Stimulated activated naive CD8-positive, alpha-beta T cell treated with anti-CD3 and anti-CD28 coated beads, Interleukin-15, Interleukin-2, amounts not matched to agents 100 ng/mL and 50 ng/mL, for 24 hours (primary cell): ENCODE measurements around the gene MEGF11.

ENCODE experiments used
- H3K27ac Mint-ChIP-seq: one replicate; pipeline ENCODE4 v1.8.0; 2021; ENCODE audit warnings: mild to moderate bottlenecking, mixed read lengths
- H3K27me3 Mint-ChIP-seq: one replicate; pipeline ENCODE4 v1.8.0; 2021; ENCODE audit warnings: mixed read lengths
- H3K36me3 Mint-ChIP-seq: one replicate; pipeline ENCODE4 v1.8.0; 2021; ENCODE audit warnings: low read depth, mixed read lengths
- H3K4me1 Mint-ChIP-seq: one replicate; pipeline ENCODE4 v1.8.0; 2021; ENCODE audit warnings: low read depth, mixed read lengths
- H3K4me3 Mint-ChIP-seq: one replicate; pipeline ENCODE4 v1.8.0; 2021; ENCODE audit warnings: mild to moderate bottlenecking, mixed read lengths
- H3K9me3 Mint-ChIP-seq: one replicate; pipeline ENCODE4 v1.8.0; 2021; ENCODE audit warnings: mixed read lengths

MEGF11 gene

DNA sequence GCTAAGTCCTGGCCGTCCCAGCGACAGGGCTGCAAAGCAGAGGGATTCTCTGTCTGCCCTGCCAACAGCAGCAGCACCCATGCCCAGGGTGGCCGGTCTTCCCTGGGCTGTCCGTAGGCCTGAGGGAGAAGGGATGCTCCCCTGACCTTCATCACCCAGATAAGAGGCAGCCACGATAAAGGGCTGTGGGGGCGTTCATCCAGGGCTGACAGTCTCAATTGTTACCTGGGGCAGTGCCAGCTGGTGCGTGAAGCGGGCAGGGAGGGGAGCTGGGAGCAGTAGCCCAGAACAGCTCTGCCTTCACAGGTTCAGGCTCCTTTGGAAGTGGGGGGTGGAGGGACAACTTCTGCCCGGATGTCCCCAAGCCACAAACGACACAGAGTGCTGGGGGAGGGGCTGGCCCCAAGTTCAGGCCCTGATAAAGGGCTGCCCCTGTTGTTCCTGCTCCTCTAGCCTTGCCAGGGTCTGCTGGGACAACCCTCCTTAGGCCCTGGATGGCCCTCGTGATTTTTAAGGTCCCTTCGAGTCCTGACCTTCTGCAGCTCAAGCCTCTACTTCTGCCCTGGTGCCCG is 289.6 kb downstream of the MEGF11 start:
- no peak overlapping the region for H3K4me3 Mint-ChIP-seq
- no peaks in the 10 kb centered on the region for H3K4me1 Mint-ChIP-seq
- peaks cover 16% of the 10 kb centered on the region for H3K27me3 Mint-ChIP-seq
- no peak overlapping the region for H3K27ac Mint-ChIP-seq
- no peaks in the 10 kb centered on the region for H3K36me3 Mint-ChIP-seq
- no peaks in the 10 kb centered on the region for H3K9me3 Mint-ChIP-seq

- H3K4me1 Mint-ChIP-seq, result no peaks in the 10 kb centered on the region
- H3K9me3 Mint-ChIP-seq, result no peaks in the 10 kb centered on the region
- no peaks in the 10 kb centered on the region for H3K36me3 Mint-ChIP-seq
- H3K27ac Mint-ChIP-seq, result no peak overlapping the region
- H3K4me3 Mint-ChIP-seq, result no peak overlapping the region
- peaks cover 16% of the 10 kb centered on the region for H3K27me3 Mint-ChIP-seq
Observed at GRCh38 chr15:65963358-65963757, 290.2 kb downstream of the MEGF11 start.

- Mint-ChIP-seq H3K4me3 (no peak overlapping the region), H3K9me3 (no peaks in the 10 kb centered on the region), H3K36me3 (no peaks in the 10 kb centered on the region), H3K27ac (no peak overlapping the region), H3K4me1 (no peaks in the 10 kb centered on the region), H3K27me3 (peaks cover 8% of the 10 kb centered on the region)
Observed at GRCh38 chr15:65962187-65962586, 291.4 kb downstream of the MEGF11 start.

GRCh38 chr15:65960586-65960985 is 293.0 kb downstream of the MEGF11 start:
- H3K36me3 Mint-ChIP-seq, result no peaks in the 10 kb centered on the region
- H3K9me3 Mint-ChIP-seq, result no peaks in the 10 kb centered on the region
- no peak overlapping the region for H3K4me3 Mint-ChIP-seq
- H3K27me3 Mint-ChIP-seq, result peaks cover 7% of the 10 kb centered on the region
- H3K4me1 Mint-ChIP-seq, result no peaks in the 10 kb centered on the region
- H3K27ac Mint-ChIP-seq, result no peak overlapping the region

- Mint-ChIP-seq H3K27ac (no peak overlapping the region), H3K27me3 (peaks cover 7% of the 10 kb centered on the region), H3K36me3 (no peaks in the 10 kb centered on the region), H3K9me3 (no peaks in the 10 kb centered on the region), H3K4me1 (no peaks in the 10 kb centered on the region), H3K4me3 (no peak overlapping the region)
Observed at GRCh38 chr15:65958835-65959234, 294.7 kb downstream of the MEGF11 start.

DNA sequence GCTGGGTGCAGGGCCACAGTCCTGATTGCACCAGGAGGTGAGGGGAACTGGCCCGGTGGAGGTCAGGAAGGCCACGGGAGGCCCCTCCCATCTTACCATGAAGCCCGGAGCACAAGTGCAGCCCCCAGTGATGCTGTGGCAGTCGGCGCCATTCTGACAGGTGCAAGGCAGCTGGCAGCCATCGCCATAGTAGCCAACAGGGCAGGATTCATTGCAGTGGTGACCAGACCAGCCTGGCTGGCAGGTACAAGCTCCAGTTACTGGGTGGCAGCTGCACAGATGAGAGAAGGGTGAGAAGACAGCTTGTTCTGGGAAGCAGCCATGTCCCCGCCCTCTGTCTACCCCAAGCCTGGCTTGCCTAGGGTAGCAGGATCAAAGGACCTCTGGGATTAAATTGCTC is 296.1 kb downstream of the MEGF11 start:
- Mint-ChIP-seq H3K9me3 (no peaks in the 10 kb centered on the region), H3K4me3 (no peak overlapping the region), H3K36me3 (no peaks in the 10 kb centered on the region), H3K27ac (no peak overlapping the region), H3K4me1 (no peaks in the 10 kb centered on the region), H3K27me3 (peaks cover 3% of the 10 kb centered on the region)

GRCh38 chr15:65956899-65957298 is 296.7 kb downstream of the MEGF11 start:
- no peaks in the 10 kb centered on the region for H3K36me3 Mint-ChIP-seq
- H3K27ac Mint-ChIP-seq, result no peak overlapping the region

DNA sequence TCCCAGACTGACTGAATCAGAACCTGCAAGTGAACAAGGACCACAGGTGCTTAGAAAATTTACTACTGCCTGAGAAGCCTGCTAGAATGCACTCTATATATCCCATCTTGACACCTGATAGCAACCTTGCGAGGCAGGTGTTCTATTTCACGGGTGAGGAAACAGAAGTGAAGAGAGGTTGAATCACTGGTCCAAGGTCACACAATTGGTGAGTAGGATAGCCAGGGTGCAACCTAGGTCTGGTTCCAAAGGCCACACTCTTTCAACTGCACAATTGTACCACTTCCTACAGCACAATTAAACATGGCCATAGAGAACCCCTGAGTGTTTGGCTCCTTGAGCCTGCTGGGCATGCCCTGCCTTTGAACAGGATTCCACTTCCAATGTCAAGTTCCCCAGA is 297.2 kb downstream of the MEGF11 start:
- no peak overlapping the region for H3K4me3 Mint-ChIP-seq
- no peaks in the 10 kb centered on the region for H3K4me1 Mint-ChIP-seq
- no peak overlapping the region for H3K27ac Mint-ChIP-seq

More at GRCh38 chr15:65956899-65957298, 296.7 kb downstream of the MEGF11 start:
- Mint-ChIP-seq H3K4me3 (no peak overlapping the region), H3K9me3 (no peaks in the 10 kb centered on the region), H3K27me3 (peaks cover 3% of the 10 kb centered on the region), H3K4me1 (no peaks in the 10 kb centered on the region)

DNA sequence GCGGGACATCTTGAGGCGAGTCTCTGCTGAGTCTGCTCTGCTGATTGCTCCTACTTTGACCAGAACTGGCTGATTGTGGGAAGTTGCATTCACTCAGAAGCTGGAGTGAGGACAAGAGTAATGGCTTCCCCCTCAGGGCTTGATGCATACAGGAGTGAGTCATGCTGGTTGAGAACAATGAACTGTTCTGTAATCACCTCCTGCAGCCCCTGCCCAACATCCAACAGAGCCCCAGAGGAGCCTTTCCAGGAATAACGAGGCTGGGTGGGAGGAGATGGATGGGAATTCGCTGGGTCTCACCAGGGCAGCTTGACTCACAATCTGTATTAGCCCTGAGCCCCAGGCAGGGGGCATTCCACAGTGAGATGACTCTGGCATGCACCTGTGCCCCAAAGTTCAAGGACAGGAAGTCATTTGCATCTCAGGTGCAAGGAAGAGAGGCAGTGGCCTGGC is 299.2 kb downstream of the MEGF11 start:
- no peak overlapping the region for H3K27ac Mint-ChIP-seq
- H3K36me3 Mint-ChIP-seq, result no peaks in the 10 kb centered on the region
- H3K27me3 Mint-ChIP-seq, result peaks cover 3% of the 10 kb centered on the region
- H3K4me1 Mint-ChIP-seq, result no peaks in the 10 kb centered on the region
- no peaks in the 10 kb centered on the region for H3K9me3 Mint-ChIP-seq
- H3K4me3 Mint-ChIP-seq, result no peak overlapping the region

More for the DNA sequence above, 297.2 kb downstream of the MEGF11 start:
- Mint-ChIP-seq H3K36me3 (no peaks in the 10 kb centered on the region), H3K9me3 (no peaks in the 10 kb centered on the region), H3K27me3 (peaks cover 3% of the 10 kb centered on the region)

- Mint-ChIP-seq H3K9me3 (no peaks in the 10 kb centered on the region), H3K36me3 (no peaks in the 10 kb centered on the region), H3K4me1 (no peaks in the 10 kb centered on the region), H3K27me3 (peaks cover 3% of the 10 kb centered on the region), H3K27ac (no peak overlapping the region), H3K4me3 (no peak overlapping the region)
Observed at GRCh38 chr15:65953622-65954021, 299.9 kb downstream of the MEGF11 start.

DNA sequence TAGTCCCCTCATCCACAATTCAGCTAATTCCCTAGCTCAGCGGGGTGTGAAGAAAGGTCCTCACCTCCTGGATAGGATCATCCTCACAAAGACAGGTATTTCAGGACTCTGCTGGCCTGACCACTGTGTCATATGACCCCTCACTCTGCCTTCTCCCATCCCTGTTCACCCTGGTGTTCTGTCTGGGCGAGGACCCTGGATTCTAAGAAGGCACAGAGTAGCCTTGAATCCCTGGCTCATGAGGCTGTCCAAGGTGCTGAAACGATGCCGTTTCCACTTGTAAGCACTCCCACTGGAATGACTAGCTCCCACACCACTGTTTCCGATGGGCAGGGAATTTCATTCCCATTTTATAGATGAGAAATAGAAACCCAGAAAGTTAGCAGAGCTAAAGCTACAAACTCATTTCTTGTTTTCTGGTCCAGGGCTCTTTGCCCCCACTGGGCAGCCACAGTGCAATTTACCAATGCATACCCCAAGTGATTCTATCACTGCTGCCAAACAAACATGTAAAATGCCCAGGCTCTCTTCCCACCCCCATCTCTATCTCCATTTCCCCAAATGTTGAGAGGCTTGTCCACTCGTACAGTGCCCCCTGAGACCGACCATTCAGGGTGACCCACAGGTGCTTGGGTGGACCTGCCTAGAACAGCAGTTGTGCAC is 301.0 kb downstream of the MEGF11 start:
- H3K9me3 Mint-ChIP-seq, result no peaks in the 10 kb centered on the region
- no peak overlapping the region for H3K27ac Mint-ChIP-seq
- no peaks in the 10 kb centered on the region for H3K36me3 Mint-ChIP-seq
- H3K4me1 Mint-ChIP-seq, result no peaks in the 10 kb centered on the region
- H3K4me3 Mint-ChIP-seq, result no peak overlapping the region
- H3K27me3 Mint-ChIP-seq, result peaks cover 3% of the 10 kb centered on the region

GRCh38 chr15:65951007-65951406 is 302.5 kb downstream of the MEGF11 start:
- Mint-ChIP-seq H3K27ac (no peak overlapping the region), H3K4me3 (no peak overlapping the region), H3K27me3 (peaks cover 3% of the 10 kb centered on the region), H3K4me1 (no peaks in the 10 kb centered on the region), H3K36me3 (no peaks in the 10 kb centered on the region), H3K9me3 (no peaks in the 10 kb centered on the region)

- peaks cover 3% of the 10 kb centered on the region for H3K27me3 Mint-ChIP-seq
- H3K9me3 Mint-ChIP-seq, result no peaks in the 10 kb centered on the region
- no peak overlapping the region for H3K4me3 Mint-ChIP-seq
- H3K36me3 Mint-ChIP-seq, result no peaks in the 10 kb centered on the region
- H3K4me1 Mint-ChIP-seq, result no peaks in the 10 kb centered on the region
- H3K27ac Mint-ChIP-seq, result no peak overlapping the region
Observed at GRCh38 chr15:65949491-65949890, 304.1 kb downstream of the MEGF11 start.

GRCh38 chr15:65949011-65949410 is 304.5 kb downstream of the MEGF11 start:
- H3K27ac Mint-ChIP-seq, result no peak overlapping the region
- H3K36me3 Mint-ChIP-seq, result no peaks in the 10 kb centered on the region
- no peak overlapping the region for H3K4me3 Mint-ChIP-seq
- H3K9me3 Mint-ChIP-seq, result no peaks in the 10 kb centered on the region
- no peaks in the 10 kb centered on the region for H3K4me1 Mint-ChIP-seq
- peaks cover 3% of the 10 kb centered on the region for H3K27me3 Mint-ChIP-seq

DNA sequence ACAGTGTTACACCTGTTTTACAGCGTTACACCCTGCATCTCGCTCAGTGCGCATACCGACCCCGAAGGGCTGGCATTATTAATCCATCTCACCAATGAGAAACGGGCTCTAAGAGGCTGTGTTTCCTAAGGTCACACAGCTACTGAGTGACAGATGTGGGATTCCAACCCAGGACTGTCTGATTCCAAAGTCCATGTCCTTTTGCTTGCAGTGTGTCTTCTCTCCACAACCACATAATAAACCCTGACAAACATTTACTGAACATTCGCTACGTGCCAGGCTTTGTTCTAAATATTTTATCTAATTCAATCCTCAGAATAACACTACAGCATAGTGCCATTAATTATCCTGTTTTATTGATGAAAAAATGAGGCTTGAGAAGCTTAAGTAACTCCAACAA is 305.2 kb downstream of the MEGF11 start:
- Mint-ChIP-seq H3K27ac (no peak overlapping the region), H3K4me3 (no peak overlapping the region), H3K4me1 (no peaks in the 10 kb centered on the region), H3K9me3 (no peaks in the 10 kb centered on the region), H3K36me3 (no peaks in the 10 kb centered on the region), H3K27me3 (peaks cover 3% of the 10 kb centered on the region)

- Mint-ChIP-seq H3K36me3 (no peaks in the 10 kb centered on the region), H3K4me3 (no peak overlapping the region), H3K27me3 (peaks cover 3% of the 10 kb centered on the region), H3K27ac (no peak overlapping the region), H3K9me3 (no peaks in the 10 kb centered on the region), H3K4me1 (peaks cover 6% of the 10 kb centered on the region)
Observed at GRCh38 chr15:65947041-65947440, 306.5 kb downstream of the MEGF11 start.
